ENCODE measurements around the gene MYO7B. TPM values are rescaled to one million over a fixed set of nuclear protein-coding genes. Genes with fewer than 3 reads are reported as not detected.

Gene MYO7B
- total and polyA plus RNA-seq, 9 donors = 0.05 to 0.95 (median 0.25) TPM; not detected in 3

DNA sequence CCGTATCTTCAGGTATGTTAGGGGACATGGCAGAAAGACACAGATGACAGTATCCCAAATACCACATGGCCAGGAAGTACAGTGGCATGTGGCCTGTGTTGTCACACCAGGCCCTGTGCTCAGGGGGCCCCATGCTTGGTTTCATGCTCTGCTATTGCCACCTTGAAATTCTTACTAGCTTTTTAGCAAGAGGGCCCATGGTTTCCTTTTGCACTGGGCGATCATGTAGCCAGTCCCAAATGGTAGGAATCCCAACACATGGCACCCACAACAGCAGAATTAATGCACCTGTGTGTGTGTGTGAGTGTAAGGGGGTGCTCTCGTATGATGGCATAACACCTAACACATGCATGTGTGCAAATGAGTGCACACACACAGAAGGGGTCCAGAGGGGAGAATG lies 39.2 kb downstream of the MYO7B start:
- WGBS, 3 donors = 92 to 97% (median 96%) methylated on average over 3 of the region's 3 CpGs
- no peak overlapping the region for H3K4me3 ChIP-seq
- no peaks in the 10 kb centered on the region for H3K9me3 ChIP-seq
- TF ChIP-seq, protein P1, sequence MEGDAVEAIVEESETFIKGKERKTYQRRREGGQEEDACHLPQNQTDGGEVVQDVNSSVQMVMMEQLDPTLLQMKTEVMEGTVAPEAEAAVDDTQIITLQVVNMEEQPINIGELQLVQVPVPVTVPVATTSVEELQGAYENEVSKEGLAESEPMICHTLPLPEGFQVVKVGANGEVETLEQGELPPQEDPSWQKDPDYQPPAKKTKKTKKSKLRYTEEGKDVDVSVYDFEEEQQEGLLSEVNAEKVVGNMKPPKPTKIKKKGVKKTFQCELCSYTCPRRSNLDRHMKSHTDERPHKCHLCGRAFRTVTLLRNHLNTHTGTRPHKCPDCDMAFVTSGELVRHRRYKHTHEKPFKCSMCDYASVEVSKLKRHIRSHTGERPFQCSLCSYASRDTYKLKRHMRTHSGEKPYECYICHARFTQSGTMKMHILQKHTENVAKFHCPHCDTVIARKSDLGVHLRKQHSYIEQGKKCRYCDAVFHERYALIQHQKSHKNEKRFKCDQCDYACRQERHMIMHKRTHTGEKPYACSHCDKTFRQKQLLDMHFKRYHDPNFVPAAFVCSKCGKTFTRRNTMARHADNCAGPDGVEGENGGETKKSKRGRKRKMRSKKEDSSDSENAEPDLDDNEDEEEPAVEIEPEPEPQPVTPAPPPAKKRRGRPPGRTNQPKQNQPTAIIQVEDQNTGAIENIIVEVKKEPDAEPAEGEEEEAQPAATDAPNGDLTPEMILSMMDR (IDR thresholded peaks at IDR 0.05) = no peak
- TF ChIP-seq POLR2A (IDR thresholded peaks at IDR 0.05) (no peak), EP300 (IDR thresholded peaks at IDR 0.05) (no peak)
- intact Hi-C loops (cut with DNase I) = no loop called here
- no peak overlapping the region for H3K27ac ChIP-seq
- peaks cover 2% of the 10 kb centered on the region for H3K4me1 ChIP-seq (ENCODE audit: insufficient read depth)
- no peaks in the 10 kb centered on the region for H3K36me3 ChIP-seq
- H3K27me3 ChIP-seq = no peaks in the 10 kb centered on the region
- DNase-seq = no peak

DNA sequence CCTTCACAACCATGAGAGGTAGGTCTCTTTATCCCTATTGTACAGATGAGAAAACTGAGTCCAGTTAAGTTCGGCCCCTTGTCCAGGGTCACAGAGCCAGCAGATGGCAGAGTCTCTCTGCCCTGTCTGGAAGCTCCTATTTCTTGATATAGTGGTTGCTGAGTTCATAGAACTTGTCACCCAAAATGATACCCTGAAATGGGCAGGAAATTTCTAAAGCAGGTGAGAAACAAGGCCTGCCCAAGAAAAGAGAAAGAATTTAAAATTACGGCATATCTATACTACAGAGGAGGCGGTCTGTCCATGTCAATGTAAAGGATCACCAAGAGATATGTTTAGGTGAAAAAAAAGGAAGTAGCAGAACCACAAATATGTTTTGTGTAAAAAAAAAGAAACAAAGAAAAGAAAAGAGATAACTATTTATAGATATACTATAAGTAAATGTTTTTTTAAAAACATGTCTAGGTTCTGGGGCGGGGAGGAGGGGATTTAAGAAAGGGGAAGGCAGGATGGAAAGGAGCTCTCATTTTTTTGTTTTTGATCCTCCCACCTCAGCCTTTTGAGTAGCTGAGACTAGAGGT lies 39.8 kb downstream of the MYO7B start:
- Histone ChIP-seq H3K36me3 (no peaks in the 10 kb centered on the region), H3K4me1 (ENCODE audit: insufficient read depth) (peaks cover under 1% of the 10 kb centered on the region), H3K27me3 (no peaks in the 10 kb centered on the region), H3K27ac (no peak overlapping the region), H3K4me3 (no peak overlapping the region), H3K9me3 (no peaks in the 10 kb centered on the region)
- TF ChIP-seq POLR2A (IDR thresholded peaks at IDR 0.05) = no peak
- no peak for TF ChIP-seq EP300 (IDR thresholded peaks at IDR 0.05)
- TF ChIP-seq, protein P1 (IDR thresholded peaks at IDR 0.05) = no peak
- WGBS, 3 donors = 92 to 96% (median 95%) methylated on average over 4 of the region's 4 CpGs
- DNase-seq = no peak
- intact Hi-C loops (cut with DNase I) = no loop called here

DNA sequence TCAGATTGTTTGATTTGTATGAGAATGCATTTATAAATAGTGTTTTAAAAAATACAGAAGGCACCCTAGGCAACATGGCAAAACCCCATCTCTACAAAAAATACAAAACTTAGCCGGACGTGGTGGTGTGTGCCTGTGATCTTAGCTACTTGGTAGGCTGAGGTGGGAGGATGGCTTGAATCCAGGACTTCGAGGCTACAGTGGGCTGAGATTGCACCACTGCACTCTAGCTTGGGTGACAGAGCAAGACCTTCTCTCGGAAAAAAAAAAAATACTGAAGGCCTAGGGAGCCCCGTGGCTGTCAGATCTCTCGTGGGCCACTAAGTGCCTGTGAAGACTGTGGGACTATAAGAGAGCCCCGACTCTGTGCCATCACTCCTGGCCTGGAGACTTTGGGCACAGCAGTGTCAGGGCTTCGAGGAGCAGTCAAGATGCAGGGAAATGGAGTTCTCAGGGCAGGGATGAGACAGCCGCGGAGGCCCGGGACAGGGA lies 40.5 kb downstream of the MYO7B start:
- H3K27me3 ChIP-seq = no peaks in the 10 kb centered on the region
- DNase-seq = peak in 1 of 5 donors; percentile 1
- TF ChIP-seq EP300 (IDR thresholded peaks at IDR 0.05) (no peak), POLR2A (IDR thresholded peaks at IDR 0.05) (no peak)
- TF ChIP-seq, protein P1 (IDR thresholded peaks at IDR 0.05) = no peak
- H3K4me1 ChIP-seq (ENCODE audit: insufficient read depth) = no peaks in the 10 kb centered on the region
- intact Hi-C loops (cut with DNase I) = no loop called here
- 47 to 57% (median 56%) methylated on average over 11 of the region's 11 CpGs for WGBS, 3 donors
- H3K9me3 ChIP-seq = no peaks in the 10 kb centered on the region
- H3K4me3 ChIP-seq = no peak overlapping the region
- H3K27ac ChIP-seq = no peak overlapping the region
- H3K36me3 ChIP-seq = no peaks in the 10 kb centered on the region

DNA sequence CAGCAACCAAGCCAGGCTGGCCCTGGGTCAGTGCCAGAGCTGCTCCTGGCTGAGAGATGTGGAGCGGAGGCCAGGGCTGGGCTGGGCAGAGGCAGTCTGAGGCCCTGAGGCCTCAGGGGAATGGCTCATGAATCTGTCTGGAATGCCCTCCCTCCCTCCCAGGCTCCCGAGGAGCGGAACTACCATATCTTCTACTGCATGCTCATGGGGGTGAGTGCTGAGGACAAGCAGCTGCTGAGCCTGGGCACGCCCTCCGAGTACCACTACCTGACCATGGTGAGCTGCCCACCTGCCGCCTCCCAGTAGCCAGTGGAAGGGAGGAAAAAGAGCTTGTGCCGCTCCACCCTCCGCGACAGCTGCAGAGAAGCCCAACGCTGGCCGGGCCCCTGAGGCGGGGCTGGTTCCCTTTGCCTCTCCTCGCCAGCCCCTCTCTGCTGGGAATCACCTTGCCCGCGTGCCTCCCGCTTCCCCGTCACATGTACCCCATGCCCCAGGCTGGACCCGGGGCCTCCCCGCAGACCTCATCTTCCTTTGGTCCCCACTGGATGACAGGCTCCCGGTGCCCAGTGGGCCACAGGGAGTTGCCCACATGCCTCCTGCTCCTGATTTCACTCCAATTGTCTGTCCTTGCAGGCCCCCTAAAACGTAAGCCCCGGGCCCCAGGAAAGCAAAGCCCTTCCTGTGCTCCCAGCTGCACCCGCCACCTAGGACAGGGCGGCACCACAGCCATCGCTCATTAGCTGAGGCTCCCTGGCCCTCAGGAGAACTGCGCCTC lies 41.1 kb downstream of the MYO7B start:
- peak in 1 of 5 donors; percentile 39 for DNase-seq
- no peaks in the 10 kb centered on the region for H3K4me1 ChIP-seq (ENCODE audit: insufficient read depth)
- no peak overlapping the region for H3K27ac ChIP-seq
- no peak overlapping the region for H3K4me3 ChIP-seq
- TF ChIP-seq POLR2A (IDR thresholded peaks at IDR 0.05) = no peak
- no peak for TF ChIP-seq EP300 (IDR thresholded peaks at IDR 0.05)
- TF ChIP-seq, protein P1 (IDR thresholded peaks at IDR 0.05) = no peak
- no peaks in the 10 kb centered on the region for H3K27me3 ChIP-seq
- no peaks in the 10 kb centered on the region for H3K36me3 ChIP-seq
- H3K9me3 ChIP-seq = no peaks in the 10 kb centered on the region
- 75 to 83% (median 76%) methylated on average over 24 to 26 of the region's 26 CpGs for WGBS, 3 donors
- intact Hi-C loops (cut with DNase I) = no loop called here
